ENCODE results near the gene PLA2G6. TPM values are rescaled to one million over a fixed set of nuclear protein-coding genes. Genes with fewer than 3 reads are reported as not detected.

The PLA2G6 gene
- total RNA-seq, 2 donors from 2014 or later, result 41.5 to 68.0 TPM

- Histone ChIP-seq H3K27ac (no peak overlapping the region), H3K4me3 (no peak overlapping the region), H3K9me3 (no peaks in the 10 kb centered on the region), H3K36me3 (replicated peaks in 1 of 2; ENCODE audit: insufficient read depth in 1 of 2, low read depth in 2 of 2) (peaks cover 0 to 15% of the 10 kb centered on the region in 2 donors), H3K4me1 (peaks cover 6% of the 10 kb centered on the region), H3K27me3 (no peaks in the 10 kb centered on the region)
- TF ChIP-seq, protein P1, sequence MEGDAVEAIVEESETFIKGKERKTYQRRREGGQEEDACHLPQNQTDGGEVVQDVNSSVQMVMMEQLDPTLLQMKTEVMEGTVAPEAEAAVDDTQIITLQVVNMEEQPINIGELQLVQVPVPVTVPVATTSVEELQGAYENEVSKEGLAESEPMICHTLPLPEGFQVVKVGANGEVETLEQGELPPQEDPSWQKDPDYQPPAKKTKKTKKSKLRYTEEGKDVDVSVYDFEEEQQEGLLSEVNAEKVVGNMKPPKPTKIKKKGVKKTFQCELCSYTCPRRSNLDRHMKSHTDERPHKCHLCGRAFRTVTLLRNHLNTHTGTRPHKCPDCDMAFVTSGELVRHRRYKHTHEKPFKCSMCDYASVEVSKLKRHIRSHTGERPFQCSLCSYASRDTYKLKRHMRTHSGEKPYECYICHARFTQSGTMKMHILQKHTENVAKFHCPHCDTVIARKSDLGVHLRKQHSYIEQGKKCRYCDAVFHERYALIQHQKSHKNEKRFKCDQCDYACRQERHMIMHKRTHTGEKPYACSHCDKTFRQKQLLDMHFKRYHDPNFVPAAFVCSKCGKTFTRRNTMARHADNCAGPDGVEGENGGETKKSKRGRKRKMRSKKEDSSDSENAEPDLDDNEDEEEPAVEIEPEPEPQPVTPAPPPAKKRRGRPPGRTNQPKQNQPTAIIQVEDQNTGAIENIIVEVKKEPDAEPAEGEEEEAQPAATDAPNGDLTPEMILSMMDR (IDR thresholded peaks at IDR 0.05), result no peak
- no peak for TF ChIP-seq POLR2A (IDR thresholded peaks at IDR 0.05)
- ATAC-seq (no peak), DNase-seq (no peak)
- WGBS, 2 donors, result 90 to 93% methylated on average over 11 to 12 of the region's 13 CpGs
- intact Hi-C loops (cut with DNase I), result no loop called here
Observed at GRCh38 chr22:38075961-38076360, 105.7 kb downstream of the PLA2G6 start.

- no peak for ATAC-seq
- WGBS, 2 donors, result 93 to 94% methylated on average over 29 to 31 of the region's 32 CpGs
- Histone ChIP-seq H3K9me3 (no peaks in the 10 kb centered on the region), H3K27ac (no peak overlapping the region), H3K4me3 (no peak overlapping the region), H3K27me3 (no peaks in the 10 kb centered on the region), H3K36me3 (replicated peaks in 1 of 2; ENCODE audit: insufficient read depth in 1 of 2, low read depth in 2 of 2) (peaks cover 0 to 15% of the 10 kb centered on the region in 2 donors), H3K4me1 (no peaks in the 10 kb centered on the region)
- no peak for DNase-seq
- no peak for TF ChIP-seq POLR2A (IDR thresholded peaks at IDR 0.05)
- TF ChIP-seq, protein P1 (IDR thresholded peaks at IDR 0.05), result no peak
- intact Hi-C loops (cut with DNase I), result no loop called here
Observed at GRCh38 chr22:38075105-38075825, 106.4 kb downstream of the PLA2G6 start.

GRCh38 chr22:38074181-38075104 lies 107.2 kb downstream of the PLA2G6 start:
- 93% methylated on average over 31 to 44 of the region's 47 CpGs for WGBS, 2 donors

GRCh38 chr22:38073150-38074130 lies 108.2 kb downstream of the PLA2G6 start:
- Histone ChIP-seq H3K27me3 (no peaks in the 10 kb centered on the region), H3K27ac (no peak overlapping the region), H3K36me3 (replicated peaks in 1 of 2; ENCODE audit: insufficient read depth in 1 of 2, low read depth in 2 of 2) (peaks cover 0 to 17% of the 10 kb centered on the region in 2 donors), H3K4me1 (no peaks in the 10 kb centered on the region), H3K4me3 (no peak overlapping the region), H3K9me3 (no peaks in the 10 kb centered on the region)
- WGBS, 2 donors, result 90 to 95% methylated on average over 18 to 28 of the region's 28 CpGs
- DNase-seq, result no peak
- TF ChIP-seq, protein P1 (IDR thresholded peaks at IDR 0.05), result no peak
- TF ChIP-seq POLR2A (IDR thresholded peaks at IDR 0.05), result no peak
- no peak for ATAC-seq
- intact Hi-C loops (cut with DNase I), result no loop called here

More at GRCh38 chr22:38074181-38075104, 107.2 kb downstream of the PLA2G6 start:
- no peak overlapping the region for H3K27ac ChIP-seq
- H3K27me3 ChIP-seq, result no peaks in the 10 kb centered on the region
- H3K9me3 ChIP-seq, result no peaks in the 10 kb centered on the region
- peaks cover 0 to 15% of the 10 kb centered on the region in 2 donors for H3K36me3 ChIP-seq (replicated peaks in 1 of 2; ENCODE audit: insufficient read depth in 1 of 2, low read depth in 2 of 2)
- TF ChIP-seq, protein P1 (IDR thresholded peaks at IDR 0.05), result no peak
- no peak for TF ChIP-seq POLR2A (IDR thresholded peaks at IDR 0.05)
- ATAC-seq (no peak), DNase-seq (no peak)
- intact Hi-C loops (cut with DNase I), result no loop called here
- no peak overlapping the region for H3K4me3 ChIP-seq
- H3K4me1 ChIP-seq, result no peaks in the 10 kb centered on the region
